Measurements from ENCODE around the gene GNAI3. TPM values are rescaled to one million over a fixed set of nuclear protein-coding genes. Genes with fewer than 3 reads are reported as not detected.

GNAI3 gene
- total RNA-seq, 1 experiment from 2014 or later, result 6.4 TPM

GRCh38 chr1:109535971-109536491, 12.4 kb upstream of the GNAI3 start:
- H3K4me1 ChIP-seq, result no peaks in the 10 kb centered on the region; the same call in 1 of the 2 replicates
- no TSS peak for BruUV-seq (replicated peaks)
- H3K27me3 ChIP-seq (replicated peaks; ENCODE audit: control insufficient read depth, insufficient read depth, low read length), result no peaks in the 10 kb centered on the region
- H3K4me3 ChIP-seq (ENCODE audit: low read depth, low read length), result no peak overlapping the region
- H3K27ac Mint-ChIP-seq (ENCODE audit: unreplicated experiment), result no peak overlapping the region
- POLR2A ChIA-PET, result no interaction called here
- H3K4me3 Mint-ChIP-seq (ENCODE audit: unreplicated experiment), result no peak overlapping the region
- CTCF ChIA-PET, result no interaction called here
- no peak for TF ChIP-seq CTCF (IDR thresholded peaks at IDR 0.05; ENCODE audit: insufficient read depth in 1 of 2, low read depth in 1 of 2, low read length in 1 of 2, severe bottlenecking in 1 of 2, unreplicated experiment in 1 of 2)
- DNase-seq, result no peak
- H3K27me3 Mint-ChIP-seq (ENCODE audit: insufficient read depth, unreplicated experiment), result no peaks in the 10 kb centered on the region
- peaks cover 4% of the 10 kb centered on the region for H3K36me3 Mint-ChIP-seq (ENCODE audit: insufficient read depth, unreplicated experiment)
- intact Hi-C loops (cut with micrococcal nuclease; ENCODE audit: unreplicated experiment), result no loop called here
- no peaks in the 10 kb centered on the region for H3K9me3 ChIP-seq
- no peaks in the 10 kb centered on the region for H3K9me3 Mint-ChIP-seq (ENCODE audit: unreplicated experiment)
- no peaks in the 10 kb centered on the region for H3K36me3 ChIP-seq (ENCODE audit: control insufficient read depth, insufficient read depth, low read length)
- H3K4me1 Mint-ChIP-seq (ENCODE audit: low read depth, unreplicated experiment), result no peaks in the 10 kb centered on the region

- Mint-ChIP-seq H3K9me3 (ENCODE audit: unreplicated experiment) (no peaks in the 10 kb centered on the region), H3K4me3 (ENCODE audit: unreplicated experiment) (no peak overlapping the region), H3K36me3 (ENCODE audit: insufficient read depth, unreplicated experiment) (peaks cover 4% of the 10 kb centered on the region), H3K27ac (ENCODE audit: unreplicated experiment) (no peak overlapping the region), H3K27me3 (ENCODE audit: insufficient read depth, unreplicated experiment) (peaks cover 3% of the 10 kb centered on the region), H3K4me1 (ENCODE audit: low read depth, unreplicated experiment) (no peaks in the 10 kb centered on the region)
- CTCF ChIA-PET, result interaction anchor here (1.3 kb wide), 1 partner anchor 8 kb away, joined by 3 read pairs; no protein-coding TSS in a partner anchor
- BruUV-seq (replicated peaks), result no TSS peak
- H3K4me3 ChIP-seq (ENCODE audit: low read depth, low read length), result no peak overlapping the region
- no peaks in the 10 kb centered on the region for H3K27me3 ChIP-seq (replicated peaks; ENCODE audit: control insufficient read depth, insufficient read depth, low read length)
- TF ChIP-seq CTCF (IDR thresholded peaks at IDR 0.05; ENCODE audit: insufficient read depth in 1 of 2, low read depth in 1 of 2, low read length in 1 of 2, severe bottlenecking in 1 of 2, unreplicated experiment in 1 of 2), result no peak
- no peaks in the 10 kb centered on the region; the same call in 1 of the 2 replicates for H3K4me1 ChIP-seq
- H3K36me3 ChIP-seq (ENCODE audit: control insufficient read depth, insufficient read depth, low read length), result no peaks in the 10 kb centered on the region
- POLR2A ChIA-PET, result no interaction called here
- no peak for DNase-seq
- intact Hi-C loops (cut with micrococcal nuclease; ENCODE audit: unreplicated experiment), result no loop called here
- no peaks in the 10 kb centered on the region for H3K9me3 ChIP-seq
Observed at GRCh38 chr1:109537450-109538178, 10.8 kb upstream of the GNAI3 start.

GRCh38 chr1:109538827-109539555, 9.4 kb upstream of the GNAI3 start:
- Histone ChIP-seq H3K27me3 (replicated peaks; ENCODE audit: control insufficient read depth, insufficient read depth, low read length) (no peaks in the 10 kb centered on the region), H3K4me3 (ENCODE audit: low read depth, low read length) (no peak overlapping the region), H3K36me3 (ENCODE audit: control insufficient read depth, insufficient read depth, low read length) (no peaks in the 10 kb centered on the region), H3K4me1 (no peaks in the 10 kb centered on the region), H3K9me3 (no peaks in the 10 kb centered on the region)
- no peaks in the 10 kb centered on the region for H3K4me1 Mint-ChIP-seq (ENCODE audit: low read depth, unreplicated experiment)
- DNase-seq, result no peak
- H3K27me3 Mint-ChIP-seq (ENCODE audit: insufficient read depth, unreplicated experiment), result peaks cover 6% of the 10 kb centered on the region
- H3K4me3 Mint-ChIP-seq (ENCODE audit: unreplicated experiment), result no peak overlapping the region
- H3K36me3 Mint-ChIP-seq (ENCODE audit: insufficient read depth, unreplicated experiment), result peaks cover 4% of the 10 kb centered on the region
- intact Hi-C loops (cut with micrococcal nuclease; ENCODE audit: unreplicated experiment), result no loop called here
- POLR2A ChIA-PET, result no interaction called here
- TF ChIP-seq CTCF (IDR thresholded peaks at IDR 0.05; ENCODE audit: insufficient read depth in 1 of 2, low read depth in 1 of 2, low read length in 1 of 2, severe bottlenecking in 1 of 2, unreplicated experiment in 1 of 2), result no peak
- CTCF ChIA-PET, result interaction anchor here (0.8 kb wide), 1 partner anchor 117 kb away, joined by 4 read pairs; the partner anchor contains the start of gene GSTM4
- no TSS peak for BruUV-seq (replicated peaks)
- H3K27ac Mint-ChIP-seq (ENCODE audit: unreplicated experiment), result no peak overlapping the region
- no peaks in the 10 kb centered on the region for H3K9me3 Mint-ChIP-seq (ENCODE audit: unreplicated experiment)

All from Caco-2 (cell line).